Stromal cell of bone marrow (primary cell): ENCODE data around the gene RDH8.
"Not testable (repeated sequence)": the region's sequence is repeated elsewhere in the genome, so short reads cannot be mapped to it uniquely, and the experiment has no call there.

Experiments
- DNase-seq: peaks from one replicate; pipeline ENCODE4 v3.0.0-alpha.2; 2012; ENCODE audit warnings: low read depth

Gene RDH8

DNA sequence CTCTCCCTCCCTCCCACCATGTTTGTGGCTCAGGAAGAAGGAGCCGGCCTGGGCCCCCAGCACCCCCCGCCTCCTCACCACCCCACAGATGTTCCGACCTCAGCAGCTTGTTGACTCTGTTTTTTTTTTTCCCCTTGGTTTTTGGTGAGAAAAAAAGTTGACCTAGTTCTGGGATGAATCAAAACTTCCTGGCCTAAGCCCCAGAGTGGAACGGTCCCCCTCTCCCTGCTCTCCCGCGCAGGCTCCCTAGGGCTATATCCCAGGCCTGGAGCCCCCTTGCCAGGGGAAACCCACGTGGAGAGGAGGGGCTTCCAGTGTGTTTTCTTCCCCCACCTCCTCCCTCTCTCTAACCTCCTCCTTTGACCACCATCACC lies 7.0 kb upstream of the RDH8 start:
- DNase-seq = peak; percentile 81

DNA sequence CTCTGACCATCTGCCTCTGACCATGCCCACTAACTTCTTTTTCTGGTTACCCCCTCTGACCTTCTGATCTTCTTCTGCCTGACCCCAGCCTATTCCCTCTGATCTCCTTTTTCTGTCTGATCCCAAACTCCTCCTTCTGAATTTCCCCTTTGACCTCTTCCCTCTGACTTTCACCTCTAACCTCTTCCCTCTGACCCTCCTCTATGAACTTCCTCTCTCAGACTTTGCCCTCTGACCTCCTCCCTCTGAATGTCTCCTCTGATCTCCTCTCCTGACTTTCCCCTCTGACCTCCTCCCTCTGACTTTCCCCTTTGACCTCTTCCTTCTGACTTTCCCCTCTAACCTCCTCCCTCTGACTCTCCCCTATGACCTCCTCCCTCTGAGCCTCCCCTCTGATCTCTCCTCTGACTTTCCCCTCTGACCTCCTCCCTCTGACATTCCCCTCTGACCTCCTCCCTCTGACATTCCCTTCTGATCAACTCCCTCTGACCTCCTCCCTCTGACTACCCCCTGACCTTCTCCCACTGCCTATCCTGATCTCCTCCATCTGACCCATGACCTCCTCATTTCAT lies 6.4 kb upstream of the RDH8 start:
- no peak for DNase-seq

DNA sequence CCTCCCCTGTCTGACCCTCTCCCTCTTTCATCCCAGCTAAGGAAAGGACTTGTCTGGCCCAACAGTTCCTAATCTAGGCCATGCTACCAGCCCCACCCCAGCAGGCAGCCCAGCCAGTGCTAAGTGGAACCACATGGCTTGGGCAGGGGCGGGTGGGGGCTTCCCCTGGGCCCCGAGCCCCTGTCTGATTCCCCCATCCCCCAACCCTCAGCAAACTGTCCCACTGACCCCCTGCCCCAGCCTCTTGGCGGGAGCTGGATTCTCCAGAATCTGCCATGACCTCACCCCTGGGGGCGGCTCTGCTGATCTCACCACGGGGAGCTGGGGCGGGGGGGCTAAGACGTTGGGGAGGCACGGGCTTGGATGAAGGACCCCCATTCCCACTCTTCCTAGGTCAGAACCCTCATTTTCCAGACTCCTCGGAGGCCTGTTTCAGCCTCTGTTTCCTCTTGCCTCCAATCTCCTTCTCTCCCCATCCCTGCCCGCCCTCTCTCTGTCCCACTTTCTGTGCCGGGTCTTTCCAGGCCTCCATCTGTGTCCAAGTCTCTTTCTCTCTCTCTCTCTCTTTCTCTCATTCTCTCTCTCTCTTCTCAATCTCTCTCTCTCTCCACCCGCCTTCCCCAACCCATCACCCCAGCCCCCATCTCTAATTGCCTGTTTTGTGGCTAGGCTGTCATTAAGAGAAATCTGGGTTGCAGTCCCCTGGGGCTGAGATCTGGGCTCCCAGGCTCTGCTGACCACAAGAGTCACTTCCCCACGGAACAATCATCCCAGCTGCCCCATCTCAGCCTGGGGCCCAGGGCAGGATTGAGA lies 5.7 kb upstream of the RDH8 start:
- DNase-seq = peak; percentile 49

GRCh38 chr19:10008184-10008765 lies 5.0 kb upstream of the RDH8 start:
- DNase-seq = no peak

DNA sequence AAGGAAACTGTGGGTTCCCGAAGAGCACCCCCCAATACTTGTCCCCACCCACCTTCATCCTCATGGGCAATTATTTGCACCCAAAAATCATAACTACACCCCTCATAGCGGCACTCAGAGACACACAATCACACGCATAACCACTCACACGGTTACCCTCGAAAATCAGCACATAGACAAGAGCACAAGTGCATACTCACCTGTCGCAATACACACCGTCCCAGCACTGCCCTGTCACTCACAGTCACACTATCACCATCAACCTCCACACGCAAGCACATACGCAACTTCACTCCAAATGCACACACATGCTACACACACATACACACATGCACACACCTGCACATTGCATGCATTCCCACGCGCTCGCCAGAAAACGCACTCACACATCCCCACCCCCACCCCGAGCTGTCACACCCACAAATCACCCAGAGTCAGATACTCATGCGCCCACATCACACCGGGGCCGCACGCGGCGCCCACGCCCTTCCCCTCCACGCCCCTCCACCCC lies 3.5 kb upstream of the RDH8 start:
- no peak for DNase-seq

- peak; percentile 36 for DNase-seq
Measured at GRCh38 chr19:10010247-10010691, 3.0 kb upstream of the RDH8 start, which contains the start of gene COL5A3. Gene COL5A3, minus strand, starts transcription at chr19:10010504. Its CDS starts 119 bp downstream, at chr19:10010385.

DNA sequence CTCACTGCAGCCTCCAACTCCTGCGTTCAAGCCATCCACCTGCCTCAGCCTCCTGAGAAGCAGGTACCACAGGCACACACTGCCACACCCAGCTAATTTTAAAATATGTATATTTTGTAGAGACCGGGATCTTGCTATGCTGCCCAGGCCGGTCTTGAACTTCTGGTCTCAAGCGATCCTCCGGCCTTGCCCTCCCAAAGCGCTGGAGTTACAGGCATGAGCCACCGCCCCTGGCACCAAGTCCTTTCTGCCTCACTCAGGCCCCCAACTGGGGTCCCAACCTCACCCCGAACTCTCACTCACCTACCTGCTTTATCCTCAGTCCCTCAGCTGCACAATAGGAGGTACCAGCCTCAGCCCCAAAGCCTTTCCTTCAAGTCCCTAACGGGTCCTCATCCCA lies 2.3 kb upstream of the RDH8 start:
- DNase-seq = no peak

GRCh38 chr19:10011974-10012373 lies 1.3 kb upstream of the RDH8 start:
- no peak for DNase-seq

GRCh38 chr19:10013834-10014618 lies 743 bp downstream of the RDH8 start:
- DNase-seq = no peak

DNA sequence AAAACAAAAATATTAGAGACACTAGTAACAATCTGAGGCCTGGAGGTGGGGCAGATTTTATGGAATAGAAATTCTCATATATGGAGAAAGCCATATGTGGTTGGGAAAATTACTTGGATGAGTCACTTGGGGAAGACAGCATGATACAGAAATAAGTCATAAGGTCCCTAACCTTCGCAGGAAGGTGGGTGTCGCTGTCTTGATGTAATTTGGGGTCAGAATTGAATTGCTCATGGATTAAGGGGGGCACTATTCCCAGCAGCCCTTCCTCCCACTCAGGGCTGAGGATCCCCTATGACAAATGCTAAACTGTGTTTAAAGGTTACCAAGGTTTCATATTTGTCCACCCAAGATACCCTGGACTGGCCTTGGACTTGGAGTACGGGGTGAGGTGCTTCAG lies 5.0 kb downstream of the RDH8 start:
- no peak for DNase-seq

- no peak for DNase-seq
Measured at GRCh38 chr19:10018786-10019185, 5.5 kb downstream of the RDH8 start.

DNA sequence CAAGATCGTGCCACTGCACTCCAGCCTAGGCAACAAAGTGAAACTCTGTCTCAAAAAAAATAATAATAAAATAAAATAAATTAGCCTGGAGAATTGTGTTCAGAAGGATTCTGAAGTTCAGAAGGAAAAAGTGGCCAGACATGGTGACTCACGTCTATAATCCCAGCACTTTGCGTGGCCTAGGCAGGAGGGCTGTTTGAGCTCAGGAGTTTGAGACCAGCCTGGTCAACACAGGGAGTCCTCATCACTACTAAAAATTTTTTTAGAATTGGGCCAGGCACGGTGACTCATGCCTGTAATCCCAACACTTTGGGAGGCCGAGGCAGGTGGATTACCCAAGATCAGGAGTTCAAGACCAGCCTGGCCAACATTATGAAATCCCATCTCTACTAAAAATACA lies 6.0 kb downstream of the RDH8 start:
- DNase-seq = no peak

GRCh38 chr19:10020851-10021250 lies 7.6 kb downstream of the RDH8 start:
- DNase-seq = no peak

GRCh38 chr19:10021446-10021845 lies 8.2 kb downstream of the RDH8 start:
- no peak for DNase-seq

DNA sequence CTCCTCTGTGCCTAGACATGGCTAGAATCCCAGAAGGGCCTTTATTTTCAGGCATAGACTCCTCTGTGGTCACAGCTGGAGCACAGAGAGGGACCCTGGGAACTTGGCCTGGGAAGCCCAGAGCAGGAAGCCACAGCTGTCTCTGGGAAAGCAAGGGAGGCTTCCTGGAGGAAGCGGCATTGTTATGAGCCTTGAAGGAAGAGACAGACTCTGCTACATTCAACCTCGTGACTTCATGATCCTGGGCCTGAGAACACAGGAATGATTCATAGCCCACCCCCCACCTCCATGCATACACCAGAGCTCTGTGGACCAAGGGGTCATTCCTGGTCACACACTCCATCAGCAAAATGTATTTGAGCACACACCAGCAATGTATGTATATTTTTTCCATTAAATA lies 8.6 kb downstream of the RDH8 start:
- DNase-seq = no peak

DNA sequence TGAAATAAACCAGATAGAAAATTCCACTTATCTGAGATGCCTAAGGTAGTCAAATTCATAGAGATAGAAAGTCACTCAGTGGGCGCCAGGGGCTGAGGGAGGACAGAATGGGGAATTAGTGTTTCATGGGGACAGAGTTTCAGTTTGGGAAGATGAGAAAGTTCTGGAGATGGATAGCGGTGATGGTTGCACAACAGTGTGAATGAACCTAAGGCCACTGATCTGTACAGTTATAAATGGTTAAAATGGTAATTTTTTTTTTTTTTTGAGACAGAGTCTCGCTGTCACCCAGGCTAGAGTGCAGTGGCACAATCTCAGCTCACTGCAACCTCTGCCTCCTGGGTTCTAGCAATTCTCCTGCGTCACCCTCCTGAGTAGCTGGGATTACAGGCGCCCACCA lies 9.8 kb downstream of the RDH8 start:
- DNase-seq = not testable (repeated sequence)

GRCh38 chr19:10026744-10027143 lies 13.5 kb downstream of the RDH8 start:
- DNase-seq = no peak

DNA sequence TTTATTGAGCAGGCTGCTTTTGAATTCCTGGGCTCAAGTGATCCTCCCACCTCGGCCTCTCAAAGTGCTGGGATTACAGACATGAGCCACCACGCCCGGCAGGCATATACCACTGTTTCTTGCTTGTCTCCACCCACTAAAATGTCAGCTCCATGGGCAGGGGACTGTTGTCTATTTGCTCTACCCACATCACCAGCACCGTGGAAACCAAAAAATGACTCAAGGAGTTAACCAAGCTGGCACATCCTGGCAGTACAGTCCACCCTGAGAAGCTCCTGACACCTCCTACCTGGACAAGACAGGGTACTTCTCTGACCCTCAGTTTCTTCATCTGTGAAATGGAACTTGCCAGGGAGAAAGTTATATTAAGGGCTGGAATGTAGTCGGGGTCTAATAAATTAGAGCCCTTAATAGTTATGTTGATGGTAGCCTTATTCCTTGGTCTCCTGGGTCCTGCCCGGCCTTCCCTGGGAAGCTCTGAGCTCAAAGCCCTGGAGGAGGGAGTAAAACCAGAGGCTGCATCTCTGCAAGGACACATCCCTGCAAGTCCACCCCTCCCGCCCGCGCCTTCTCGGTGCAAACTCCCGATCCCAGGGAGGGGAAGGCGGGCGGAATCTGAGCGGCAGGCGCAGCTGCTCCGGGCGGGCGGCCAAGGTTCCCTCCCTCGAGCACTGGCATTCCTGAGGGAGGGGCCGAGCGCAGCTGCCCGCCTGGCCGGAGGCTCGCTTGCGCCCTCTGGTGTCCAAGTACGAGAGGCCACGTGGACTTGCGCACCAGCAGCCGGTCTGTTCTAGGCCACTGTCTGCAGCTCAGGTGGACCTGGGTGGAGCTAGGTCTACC lies 14.1 kb downstream of the RDH8 start:
- DNase-seq = peak; percentile 79

DNA sequence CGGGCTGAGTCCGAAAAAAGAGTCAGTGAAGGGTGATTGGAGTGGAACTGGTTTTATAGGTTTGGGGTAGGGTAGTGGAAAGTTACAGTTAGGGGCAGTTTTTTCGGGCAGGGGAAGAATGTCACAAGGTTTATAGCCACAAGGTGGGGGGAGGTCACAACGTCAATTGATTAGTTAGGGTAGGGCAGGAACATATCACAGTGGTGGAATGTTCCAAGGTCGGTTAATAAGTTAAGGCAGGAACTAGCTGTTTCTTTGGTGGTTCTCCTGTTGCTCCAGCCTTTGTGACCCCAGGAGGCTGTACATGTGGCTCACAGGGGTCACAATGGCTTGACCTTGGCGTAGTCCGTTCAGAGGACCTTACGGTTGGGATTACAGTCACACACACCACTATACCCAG lies 20.3 kb downstream of the RDH8 start:
- no peak for DNase-seq

GRCh38 chr19:10036601-10037071 lies 23.4 kb downstream of the RDH8 start:
- DNase-seq = no peak

- no peak for DNase-seq
Measured at GRCh38 chr19:10037367-10037766, 24.1 kb downstream of the RDH8 start.
